ENCODE data around the gene RYK.

DNA sequence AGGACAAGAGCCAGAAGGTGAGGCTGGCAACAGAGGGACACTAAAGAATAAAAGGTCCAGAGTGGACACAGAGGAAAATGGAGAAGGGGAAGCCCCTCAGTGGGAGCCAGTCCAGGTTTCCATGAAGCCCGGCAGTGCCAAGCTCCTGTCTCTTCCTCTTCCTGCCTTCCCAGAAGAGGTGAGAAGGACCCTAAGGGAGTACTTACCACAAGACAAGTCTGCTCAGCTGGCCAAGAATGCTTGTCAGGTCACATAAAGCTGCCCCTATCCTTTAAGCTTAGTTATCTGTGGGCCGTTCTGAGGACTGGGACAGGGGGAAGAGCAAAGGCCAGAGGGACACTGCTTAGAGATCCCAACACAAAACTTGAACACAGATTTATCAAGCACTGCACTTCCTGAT is 100.2 kb downstream of the RYK start:
- no peak for TF ChIP-seq POLR2A (IDR thresholded peaks at IDR 0.05)
- TF ChIP-seq, protein P1, sequence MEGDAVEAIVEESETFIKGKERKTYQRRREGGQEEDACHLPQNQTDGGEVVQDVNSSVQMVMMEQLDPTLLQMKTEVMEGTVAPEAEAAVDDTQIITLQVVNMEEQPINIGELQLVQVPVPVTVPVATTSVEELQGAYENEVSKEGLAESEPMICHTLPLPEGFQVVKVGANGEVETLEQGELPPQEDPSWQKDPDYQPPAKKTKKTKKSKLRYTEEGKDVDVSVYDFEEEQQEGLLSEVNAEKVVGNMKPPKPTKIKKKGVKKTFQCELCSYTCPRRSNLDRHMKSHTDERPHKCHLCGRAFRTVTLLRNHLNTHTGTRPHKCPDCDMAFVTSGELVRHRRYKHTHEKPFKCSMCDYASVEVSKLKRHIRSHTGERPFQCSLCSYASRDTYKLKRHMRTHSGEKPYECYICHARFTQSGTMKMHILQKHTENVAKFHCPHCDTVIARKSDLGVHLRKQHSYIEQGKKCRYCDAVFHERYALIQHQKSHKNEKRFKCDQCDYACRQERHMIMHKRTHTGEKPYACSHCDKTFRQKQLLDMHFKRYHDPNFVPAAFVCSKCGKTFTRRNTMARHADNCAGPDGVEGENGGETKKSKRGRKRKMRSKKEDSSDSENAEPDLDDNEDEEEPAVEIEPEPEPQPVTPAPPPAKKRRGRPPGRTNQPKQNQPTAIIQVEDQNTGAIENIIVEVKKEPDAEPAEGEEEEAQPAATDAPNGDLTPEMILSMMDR (IDR thresholded peaks at IDR 0.05): no peak

Data from testis (tissue), 2 donors.